ENCODE results near the gene PI16.

The PI16 gene

DNA sequence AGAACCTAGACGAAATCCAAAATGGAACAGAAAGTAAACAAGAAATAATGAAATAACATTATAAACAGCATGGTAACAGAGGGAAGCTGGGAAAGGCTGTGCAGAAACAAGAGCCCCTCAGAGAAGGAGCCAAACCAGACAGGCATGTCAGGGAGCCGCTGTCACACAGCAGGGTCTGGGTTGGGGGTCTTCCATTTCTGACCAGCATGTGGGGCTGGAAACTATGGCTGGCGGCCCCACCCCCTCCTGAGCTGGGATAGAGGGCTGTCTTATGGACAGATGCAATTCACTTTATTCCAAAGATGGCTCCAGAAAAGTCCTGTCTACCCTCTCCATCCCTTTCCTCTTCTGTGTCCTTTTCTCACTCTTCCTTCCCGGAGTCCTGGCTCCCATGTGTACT is 41.5 kb upstream of the PI16 start:
- 0 out of 22 replicates have a peak overlapping the region, but pooled peaks of 3 of the 11 experiments have one; percentile 18 to 42 (median 34) for H3K9ac ChIP-seq
- H3K4me3 ChIP-seq, result peak overlapping the region in 1 of 10 experiments; percentile 6; a peak in 1 of 20 replicates
- H3K4me2 ChIP-seq, result peak overlapping the region; percentile 66 to 92 (median 82)
- no peaks in the 10 kb centered on the region for H3K9me3 ChIP-seq (replicated peaks in 1 of 11)
- peaks cover 57 to 79% (median 66%) of the 10 kb centered on the region in 10 experiments for H3K4me1 ChIP-seq
- peaks cover 0 to 49% (median 8%) of the 10 kb centered on the region in 11 experiments; a peak in 10 of 22 replicates for H4K20me1 ChIP-seq
- no peak for TF ChIP-seq Cebpa-rat (IDR thresholded peaks at IDR 0.05)
- no peaks in the 10 kb centered on the region for H3K27me3 ChIP-seq
- H3K36me3 ChIP-seq, result peaks cover 21 to 79% (median 44%) of the 10 kb centered on the region in 11 experiments; a peak in 21 of 22 replicates
- peak overlapping the region in 4 of 11 experiments; percentile 49 to 63 (median 59); a peak in 6 of 22 replicates for H3K27ac ChIP-seq

DNA sequence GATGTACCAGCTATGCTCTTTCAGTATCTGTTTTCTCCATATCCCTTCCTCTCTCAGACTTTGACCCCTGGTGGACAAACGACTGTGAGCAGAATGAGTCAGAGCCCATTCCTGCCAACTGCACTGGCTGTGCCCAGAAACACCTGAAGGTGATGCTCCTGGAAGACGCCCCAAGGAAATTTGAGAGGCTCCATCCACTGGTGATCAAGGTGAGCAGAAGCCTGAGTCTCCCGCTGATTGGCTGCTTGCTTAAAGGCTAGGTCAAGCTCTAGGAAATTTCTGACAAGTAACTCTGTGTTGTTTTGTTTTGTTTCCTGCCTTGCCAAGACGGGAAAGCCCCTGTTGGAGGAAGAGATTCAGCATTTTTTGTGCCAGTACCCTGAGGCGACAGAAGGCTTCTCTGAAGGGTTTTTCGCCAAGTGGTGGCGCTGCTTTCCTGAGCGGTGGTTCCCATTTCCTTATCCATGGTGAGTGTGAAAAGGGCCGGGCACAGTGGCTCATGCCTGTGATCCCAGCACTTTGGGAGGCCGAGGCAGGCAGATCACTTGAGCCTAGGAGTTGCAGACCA is 40.2 kb upstream of the PI16 start:
- Histone ChIP-seq H3K9me3 (replicated peaks in 1 of 11) (no peaks in the 10 kb centered on the region), H3K27ac (peak overlapping the region in 1 of 11 experiments; percentile 44; a peak in 2 of 22 replicates), H3K9ac (peak overlapping the region in 1 of 11 experiments; percentile 12; a peak in 1 of 22 replicates), H3K4me3 (no peak overlapping the region), H3K4me2 (peak overlapping the region; percentile 66 to 92 (median 82)), H3K4me1 (peaks cover 57 to 91% (median 68%) of the 10 kb centered on the region in 10 experiments), H4K20me1 (peaks cover 0 to 46% (median 8%) of the 10 kb centered on the region in 11 experiments; a peak in 9 of 22 replicates), H3K36me3 (peaks cover 26 to 79% (median 44%) of the 10 kb centered on the region in 11 experiments; a peak in 21 of 22 replicates), H3K27me3 (no peaks in the 10 kb centered on the region)
- TF ChIP-seq Cebpa-rat (IDR thresholded peaks at IDR 0.05), result no peak

DNA sequence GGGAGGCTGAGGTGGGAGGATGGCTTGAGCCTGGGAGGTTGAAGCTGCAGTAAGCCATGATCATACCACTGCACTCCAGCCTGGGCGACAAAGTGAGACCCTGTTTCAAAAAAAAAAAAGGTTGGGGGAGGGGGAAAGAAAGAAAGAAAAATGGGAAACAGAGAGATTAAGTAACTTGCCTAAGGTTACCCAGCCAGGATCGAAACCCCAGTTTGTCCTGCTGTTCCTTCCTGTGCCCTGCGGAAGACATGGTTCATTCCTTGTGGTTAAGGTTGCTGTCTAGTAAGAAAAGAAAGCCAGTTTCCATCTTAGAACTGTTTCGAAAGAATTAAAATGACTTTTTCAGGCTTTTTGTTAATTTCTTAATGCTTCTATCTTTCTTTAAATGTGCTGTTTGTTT is 38.9 kb upstream of the PI16 start:
- Histone ChIP-seq H3K27ac (peak overlapping the region in 8 of 11 experiments; percentile 23 to 66 (median 47); a peak in 14 of 22 replicates), H3K9ac (peak overlapping the region in 8 of 11 experiments; percentile 12 to 54 (median 38); a peak in 8 of 22 replicates), H3K4me1 (peaks cover 57 to 99% (median 77%) of the 10 kb centered on the region in 10 experiments), H3K4me2 (peak overlapping the region; percentile 66 to 92 (median 82)), H3K9me3 (replicated peaks in 1 of 11) (no peaks in the 10 kb centered on the region), H3K27me3 (no peaks in the 10 kb centered on the region), H3K4me3 (peak overlapping the region in 1 of 10 experiments; percentile 17; a peak in 2 of 20 replicates), H4K20me1 (peaks cover 0 to 43% (median 8%) of the 10 kb centered on the region in 11 experiments; a peak in 9 of 22 replicates), H3K36me3 (peaks cover 38 to 79% (median 57%) of the 10 kb centered on the region in 11 experiments)
- peak in 1 of 11 experiments; percentile 67; a peak in 1 of 22 replicates for TF ChIP-seq Cebpa-rat (IDR thresholded peaks at IDR 0.05)

DNA sequence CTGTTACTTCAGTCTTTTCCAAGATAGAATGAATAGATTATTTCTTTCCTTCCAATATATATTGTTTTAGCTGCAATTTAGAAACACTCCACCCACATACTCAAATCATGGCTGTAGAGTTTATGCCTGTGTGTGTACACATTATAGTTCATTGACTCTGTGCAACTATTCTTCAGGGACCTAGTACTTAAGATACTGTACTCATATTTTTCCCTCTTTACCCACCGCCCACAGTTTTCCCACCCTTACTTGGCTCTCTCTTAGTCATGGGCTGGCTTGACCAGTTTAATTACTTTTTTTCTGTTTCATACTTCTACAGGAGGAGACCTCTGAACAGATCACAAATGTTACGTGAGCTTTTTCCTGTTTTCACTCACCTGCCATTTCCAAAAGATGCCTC is 38.4 kb upstream of the PI16 start:
- peak overlapping the region in 1 of 10 experiments; percentile 17; a peak in 2 of 20 replicates for H3K4me3 ChIP-seq
- peak overlapping the region; percentile 66 to 92 (median 82) for H3K4me2 ChIP-seq
- H3K9ac ChIP-seq, result peak overlapping the region in 7 of 11 experiments; percentile 12 to 54 (median 41); a peak in 8 of 22 replicates
- peaks cover 0 to 41% (median 6%) of the 10 kb centered on the region in 11 experiments; a peak in 9 of 22 replicates for H4K20me1 ChIP-seq
- H3K36me3 ChIP-seq, result peaks cover 41 to 84% (median 62%) of the 10 kb centered on the region in 11 experiments
- H3K4me1 ChIP-seq, result peaks cover 53 to 99% (median 77%) of the 10 kb centered on the region in 10 experiments
- peak overlapping the region in 8 of 11 experiments; percentile 23 to 66 (median 47); a peak in 14 of 22 replicates for H3K27ac ChIP-seq
- H3K9me3 ChIP-seq (replicated peaks in 1 of 11), result no peaks in the 10 kb centered on the region
- no peaks in the 10 kb centered on the region for H3K27me3 ChIP-seq
- no peak for TF ChIP-seq Cebpa-rat (IDR thresholded peaks at IDR 0.05)

DNA sequence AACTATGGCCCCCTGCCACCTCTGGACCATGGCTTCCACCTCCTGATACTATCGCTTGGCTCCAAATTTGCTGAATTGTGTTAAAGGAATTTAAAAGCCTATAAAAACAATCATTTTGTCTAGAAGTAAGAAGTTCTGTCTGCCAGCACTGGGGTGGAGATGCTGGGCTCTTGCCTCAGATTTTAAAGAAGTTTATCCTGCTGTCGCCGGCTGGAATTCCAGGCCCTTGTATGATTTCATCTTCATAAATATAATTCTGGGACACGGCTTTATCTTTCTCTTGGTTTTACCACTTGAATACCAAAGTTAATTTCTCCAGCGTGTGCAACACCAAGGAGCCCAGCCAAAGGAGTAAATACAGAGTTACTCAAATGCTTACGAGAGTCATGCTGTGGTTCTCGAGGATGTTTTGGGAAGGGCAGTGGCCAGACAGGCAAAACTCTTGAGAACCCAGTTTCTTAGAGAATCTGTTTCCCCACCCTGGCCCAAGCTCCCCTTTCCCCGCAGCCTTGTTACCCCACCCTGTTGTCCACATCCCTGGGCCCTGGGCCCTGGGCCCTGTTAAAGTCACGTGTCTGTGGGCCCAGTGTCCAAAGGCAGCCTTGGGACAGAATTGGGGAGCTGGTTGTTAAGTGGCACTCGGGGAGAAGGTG is 36.9 kb upstream of the PI16 start:
- Histone ChIP-seq H3K4me3 (no peak overlapping the region), H3K4me1 (peaks cover 38 to 99% (median 70%) of the 10 kb centered on the region in 10 experiments), H3K4me2 (peak overlapping the region in 2 of 11 experiments; percentile 33 to 87; a peak in 2 of 22 replicates), H3K9me3 (replicated peaks in 1 of 11) (no peaks in the 10 kb centered on the region), H3K27me3 (no peaks in the 10 kb centered on the region), H3K36me3 (peaks cover 41 to 98% (median 65%) of the 10 kb centered on the region in 11 experiments), H3K27ac (no peak overlapping the region), H3K9ac (no peak overlapping the region), H4K20me1 (peaks cover 0 to 27% (median 6%) of the 10 kb centered on the region in 11 experiments; a peak in 8 of 22 replicates)
- no peak for TF ChIP-seq Cebpa-rat (IDR thresholded peaks at IDR 0.05)

DNA sequence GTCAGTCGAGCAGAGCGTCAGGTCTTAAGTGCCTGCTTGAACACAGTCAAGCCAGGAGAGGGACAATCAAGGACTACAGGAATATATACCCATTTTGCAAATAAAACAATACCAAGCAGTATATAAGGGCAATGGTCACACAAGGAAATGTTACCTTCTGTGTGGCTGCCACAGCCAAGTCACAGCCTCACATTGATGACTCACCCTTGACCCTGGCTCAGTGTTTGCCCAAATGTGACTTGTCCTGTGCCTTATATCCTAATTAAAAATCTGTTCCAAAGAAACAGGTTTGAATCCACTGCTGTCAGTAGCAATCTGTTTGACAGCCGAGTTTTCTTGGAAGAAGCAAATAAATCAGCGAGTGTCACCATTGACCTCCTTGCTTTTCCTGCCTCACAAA is 34.5 kb upstream of the PI16 start:
- Histone ChIP-seq H3K9me3 (replicated peaks in 1 of 11) (no peaks in the 10 kb centered on the region), H3K9ac (no peak overlapping the region), H3K36me3 (peaks cover 46 to 99% (median 72%) of the 10 kb centered on the region in 11 experiments), H3K4me3 (no peak overlapping the region), H3K27ac (peak overlapping the region in 1 of 11 experiments; percentile 8; a peak in 1 of 22 replicates), H3K4me2 (peak overlapping the region in 8 of 11 experiments; percentile 2 to 78 (median 44); a peak in 12 of 22 replicates), H3K4me1 (peaks cover 30 to 99% (median 68%) of the 10 kb centered on the region in 10 experiments), H4K20me1 (peaks cover 0 to 9% (median 0%) of the 10 kb centered on the region in 11 experiments; a peak in 2 of 22 replicates), H3K27me3 (no peaks in the 10 kb centered on the region)
- TF ChIP-seq Cebpa-rat (IDR thresholded peaks at IDR 0.05), result no peak

DNA sequence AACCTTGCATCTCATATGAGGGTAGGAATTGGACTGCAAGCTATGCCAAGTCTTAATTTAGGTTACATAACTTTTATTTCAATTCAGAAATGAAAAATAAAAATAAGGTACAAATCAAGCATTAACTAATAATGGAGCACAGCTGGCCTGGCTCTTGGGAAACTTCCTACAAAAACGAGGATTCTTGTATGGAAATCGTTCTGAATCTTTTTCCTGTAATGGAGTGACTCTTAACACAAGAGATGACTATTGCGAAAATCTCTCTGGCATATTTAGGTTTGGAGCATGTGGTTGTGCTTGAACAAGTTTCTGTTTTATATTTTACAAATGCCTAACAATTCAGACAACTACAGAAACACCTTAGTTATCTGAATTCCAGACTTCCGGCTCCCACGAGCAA is 34.0 kb upstream of the PI16 start:
- Histone ChIP-seq H4K20me1 (peaks cover 0 to 4% (median 0%) of the 10 kb centered on the region in 11 experiments; a peak in 2 of 22 replicates), H3K4me3 (no peak overlapping the region), H3K27ac (peak overlapping the region in 1 of 11 experiments; percentile 11; a peak in 1 of 22 replicates), H3K4me2 (peak overlapping the region in 8 of 11 experiments; percentile 2 to 78 (median 44); a peak in 12 of 22 replicates), H3K9me3 (replicated peaks in 1 of 11) (no peaks in the 10 kb centered on the region), H3K27me3 (no peaks in the 10 kb centered on the region), H3K9ac (no peak overlapping the region), H3K36me3 (peaks cover 47 to 97% (median 67%) of the 10 kb centered on the region in 11 experiments), H3K4me1 (peaks cover 27 to 99% (median 68%) of the 10 kb centered on the region in 10 experiments)
- TF ChIP-seq Cebpa-rat (IDR thresholded peaks at IDR 0.05), result peak in 1 of 11 experiments; percentile 36; a peak in 2 of 22 replicates

DNA sequence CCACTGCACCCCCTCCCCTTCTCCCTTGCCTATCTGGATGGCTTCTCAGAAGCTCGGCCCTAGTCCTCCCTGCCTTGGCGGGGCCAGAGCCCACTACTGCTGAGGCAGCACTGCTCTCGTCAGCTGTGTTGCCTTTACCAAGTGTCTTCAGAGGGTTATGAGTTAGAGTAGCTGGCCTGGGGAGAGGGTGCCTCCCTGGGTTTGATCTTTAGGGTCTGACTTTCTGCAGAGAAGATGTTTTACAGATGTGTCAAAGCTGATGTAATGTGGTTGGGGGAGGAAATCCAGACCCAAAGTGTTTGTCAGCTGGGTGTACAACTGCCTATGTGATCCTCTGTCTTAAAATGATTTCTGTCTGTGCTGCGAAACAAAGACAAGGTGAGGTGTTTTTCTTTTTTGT is 30.4 kb upstream of the PI16 start:
- H3K36me3 ChIP-seq, result peaks cover 28 to 63% (median 38%) of the 10 kb centered on the region in 11 experiments
- peak overlapping the region in 9 of 11 experiments; percentile 36 to 88 (median 71); a peak in 18 of 22 replicates for H3K4me2 ChIP-seq
- H3K4me1 ChIP-seq, result peaks cover 24 to 100% (median 81%) of the 10 kb centered on the region in 10 experiments

More for the DNA sequence above, 30.4 kb upstream of the PI16 start:
- no peak for TF ChIP-seq Cebpa-rat (IDR thresholded peaks at IDR 0.05)
- H3K4me3 ChIP-seq, result no peak overlapping the region
- 0 out of 22 replicates have a peak, but pooled peaks cover 0 to 7% (median 0%) of the 10 kb centered on the region in 11 experiments for H4K20me1 ChIP-seq
- H3K27me3 ChIP-seq, result no peaks in the 10 kb centered on the region
- H3K27ac ChIP-seq, result peak overlapping the region in 3 of 11 experiments; percentile 7 to 62 (median 11); a peak in 4 of 22 replicates
- H3K9me3 ChIP-seq (replicated peaks in 1 of 11), result no peaks in the 10 kb centered on the region
- peak overlapping the region in 1 of 11 experiments; percentile 32; a peak in 1 of 22 replicates for H3K9ac ChIP-seq

Data from BLaER1 treated with 17β-estradiol and CSF1 and Interleukin-3, amounts not matched to agents 10 nM and 100 nM (cell line).